Upper lobe of left lung (tissue), 4 donors: ENCODE results near the gene SNX5.

ENCODE experiments used
- EP300 ChIP-seq, 4 donors: sonication (generic); formaldehyde crosslinking; IDR thresholded peaks; one replicate each; pipeline ENCODE4 v1.5.1; 2017; ENCODE audit warnings: antibody characterized with exemption in 4 of 4, control low read depth in 2 of 4
- POLR2AphosphoS5 ChIP-seq, 2 donors: sonication (generic); formaldehyde crosslinking; IDR thresholded peaks; one replicate each; pipeline ENCODE4 v1.5.1; 2017; ENCODE audit warnings: antibody characterized with exemption in 2 of 2
- TF ChIP-seq, protein P1 (sequence below), 6 experiments: fragments of 450-650 bp in 4 of 6; fragments of 200-600 bp in 2 of 6; sonication (generic) in 2 of 6; IDR thresholded peaks; one replicate each; pipeline ENCODE4 v1.5.1; 2016 to 2019; ENCODE audit warnings: antibody characterized with exemption in 6 of 6

DNA sequence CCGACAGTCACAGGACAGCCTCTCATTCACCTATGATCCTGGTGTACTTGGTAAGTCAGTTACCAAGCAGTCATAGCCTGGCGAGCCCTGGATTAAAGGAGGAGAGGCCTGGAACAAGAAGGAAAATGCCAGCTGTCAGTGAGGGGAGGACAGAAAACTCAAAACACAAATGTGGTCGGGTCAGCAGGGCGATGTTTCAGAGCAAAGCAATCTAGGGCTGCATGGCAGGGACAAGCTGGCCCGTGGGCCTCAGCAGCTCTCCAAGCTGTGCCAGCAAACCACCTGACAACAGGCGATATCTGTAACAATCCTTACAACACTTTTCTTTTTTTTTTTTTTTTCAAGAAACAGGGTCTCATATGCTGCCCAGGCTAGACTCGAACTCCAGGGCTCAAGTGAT is 40.5 kb upstream of the SNX5 start:
- TF ChIP-seq POLR2AphosphoS5 (IDR thresholded peaks at IDR 0.05) (no peak), EP300 (IDR thresholded peaks at IDR 0.05) (no peak)
- TF ChIP-seq, protein P1, sequence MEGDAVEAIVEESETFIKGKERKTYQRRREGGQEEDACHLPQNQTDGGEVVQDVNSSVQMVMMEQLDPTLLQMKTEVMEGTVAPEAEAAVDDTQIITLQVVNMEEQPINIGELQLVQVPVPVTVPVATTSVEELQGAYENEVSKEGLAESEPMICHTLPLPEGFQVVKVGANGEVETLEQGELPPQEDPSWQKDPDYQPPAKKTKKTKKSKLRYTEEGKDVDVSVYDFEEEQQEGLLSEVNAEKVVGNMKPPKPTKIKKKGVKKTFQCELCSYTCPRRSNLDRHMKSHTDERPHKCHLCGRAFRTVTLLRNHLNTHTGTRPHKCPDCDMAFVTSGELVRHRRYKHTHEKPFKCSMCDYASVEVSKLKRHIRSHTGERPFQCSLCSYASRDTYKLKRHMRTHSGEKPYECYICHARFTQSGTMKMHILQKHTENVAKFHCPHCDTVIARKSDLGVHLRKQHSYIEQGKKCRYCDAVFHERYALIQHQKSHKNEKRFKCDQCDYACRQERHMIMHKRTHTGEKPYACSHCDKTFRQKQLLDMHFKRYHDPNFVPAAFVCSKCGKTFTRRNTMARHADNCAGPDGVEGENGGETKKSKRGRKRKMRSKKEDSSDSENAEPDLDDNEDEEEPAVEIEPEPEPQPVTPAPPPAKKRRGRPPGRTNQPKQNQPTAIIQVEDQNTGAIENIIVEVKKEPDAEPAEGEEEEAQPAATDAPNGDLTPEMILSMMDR (IDR thresholded peaks at IDR 0.05) = no peak
